Stimulated activated CD4-positive, alpha-beta T cell treated with anti-CD3 and anti-CD28 coated beads, Interleukin-4, amount 100 ng/mL, for 1 hour (primary cell): ENCODE measurements around the gene ANXA2.

Experiments
- DNase-seq: peaks from one replicate; pipeline ENCODE4 v3.0.0-alpha.2; 2020

The ANXA2 gene

GRCh38 chr15:60363903-60364611 lies 33.7 kb downstream of the ANXA2 start:
- no peak for DNase-seq

DNA sequence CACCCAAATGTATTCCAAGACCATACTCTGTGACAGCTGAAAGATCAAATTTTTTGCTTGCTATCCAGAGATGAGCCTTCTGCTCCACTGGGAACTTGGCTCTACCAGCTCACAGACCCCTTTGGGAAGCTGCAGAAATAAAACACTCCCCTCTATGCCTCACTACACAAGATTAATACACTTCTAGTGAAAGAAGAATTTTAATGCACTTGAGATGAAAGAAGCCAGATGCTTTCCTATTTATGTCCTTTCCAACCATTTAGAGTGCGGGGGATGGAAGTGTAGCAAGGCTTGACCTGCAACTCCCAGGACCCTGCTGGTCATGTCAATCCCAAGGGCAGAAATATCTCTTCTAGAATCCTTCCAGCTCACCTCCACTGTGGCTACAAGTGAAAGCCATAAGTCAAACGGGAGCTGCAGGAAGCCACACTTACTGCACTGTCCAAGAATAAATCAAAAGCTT lies 34.7 kb downstream of the ANXA2 start:
- DNase-seq = no peak

DNA sequence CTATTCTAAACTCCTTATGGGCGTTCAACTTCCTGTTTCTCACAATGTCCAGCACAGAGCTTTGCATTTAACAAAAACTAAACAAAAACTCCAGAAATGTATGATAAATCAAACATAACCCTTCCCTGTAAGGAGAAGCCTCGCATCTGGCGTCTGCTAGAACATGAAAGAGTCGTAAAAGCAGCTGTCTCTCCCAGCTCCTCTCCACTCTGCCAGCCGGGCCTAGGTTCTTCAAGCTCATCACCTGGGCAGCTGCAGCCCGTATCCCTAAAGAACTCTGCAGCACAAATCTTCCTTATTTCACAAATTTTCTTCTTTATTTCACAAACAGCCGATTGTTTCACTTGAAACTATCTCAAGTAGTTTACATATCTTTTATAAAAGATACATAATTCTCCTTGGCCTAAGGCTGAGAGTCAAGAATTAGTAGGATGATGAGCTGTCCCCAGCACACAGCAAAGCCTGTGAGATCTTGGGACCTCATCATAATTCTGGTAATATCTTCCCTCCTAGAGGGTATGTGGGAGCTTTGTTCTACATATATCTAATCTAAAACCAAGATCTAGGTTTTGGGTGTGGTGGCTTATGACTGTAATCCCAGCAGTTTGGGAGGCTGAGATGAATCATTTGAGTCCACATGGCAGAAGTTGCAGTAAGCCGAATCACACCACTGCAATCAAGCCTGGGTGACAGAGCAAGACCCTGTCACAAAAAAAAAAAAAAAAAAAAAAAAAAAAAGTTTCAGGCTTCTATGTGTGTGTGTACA lies 35.3 kb downstream of the ANXA2 start:
- peak; percentile 5 for DNase-seq

DNA sequence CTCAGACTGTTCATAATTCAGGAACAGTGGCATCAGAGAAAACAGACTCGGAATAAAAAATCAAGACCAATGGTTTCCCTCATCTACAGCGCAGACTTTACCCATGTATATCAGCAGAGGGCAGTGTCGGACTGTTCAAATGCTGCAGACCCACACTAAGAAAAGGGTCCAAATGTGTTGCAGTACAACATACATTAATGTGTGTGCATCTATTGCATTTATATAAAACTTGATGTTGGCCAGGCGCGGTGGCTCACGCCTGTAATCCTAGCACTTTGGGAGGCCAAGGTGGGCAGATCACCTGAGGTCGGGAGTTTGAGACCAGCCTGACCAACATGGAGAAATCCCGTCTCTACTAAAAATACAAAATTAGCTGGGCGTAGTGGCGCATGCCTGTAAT lies 38.0 kb downstream of the ANXA2 start:
- DNase-seq = peak; percentile 29

DNA sequence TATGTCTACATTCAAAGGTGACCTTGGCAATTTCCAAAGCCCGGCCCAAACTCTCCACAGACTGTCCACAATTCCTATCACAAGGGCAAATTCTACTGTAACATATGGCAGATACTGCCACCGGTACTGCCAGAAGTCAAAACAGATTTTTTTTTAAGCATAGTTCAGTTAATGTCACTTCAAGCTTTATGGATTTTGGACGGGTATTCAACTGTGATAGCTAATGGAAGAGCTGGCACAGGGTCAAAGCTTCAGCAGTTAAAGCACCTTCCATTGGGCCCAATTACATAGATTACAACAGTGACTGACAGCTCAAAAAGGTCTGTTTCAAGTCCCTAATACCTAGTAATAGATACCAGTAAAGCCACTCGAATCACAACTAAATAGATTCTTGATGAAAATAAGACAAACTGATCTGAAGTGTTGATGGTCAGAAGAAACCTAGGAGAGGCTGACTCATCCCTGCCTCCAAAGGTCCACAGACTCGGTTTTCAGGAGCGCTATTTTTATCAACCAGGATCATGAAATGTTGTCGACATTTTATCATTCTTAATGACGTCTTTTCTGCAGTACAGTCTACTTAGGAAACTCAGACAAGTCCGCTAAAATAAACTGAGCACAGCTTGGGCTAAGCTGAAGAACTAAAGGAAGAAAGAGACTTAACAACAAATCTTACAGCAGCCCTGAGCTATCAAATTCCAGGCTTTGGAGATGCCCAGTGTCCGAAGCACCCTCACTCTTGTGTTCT lies 38.7 kb downstream of the ANXA2 start:
- DNase-seq = no peak

DNA sequence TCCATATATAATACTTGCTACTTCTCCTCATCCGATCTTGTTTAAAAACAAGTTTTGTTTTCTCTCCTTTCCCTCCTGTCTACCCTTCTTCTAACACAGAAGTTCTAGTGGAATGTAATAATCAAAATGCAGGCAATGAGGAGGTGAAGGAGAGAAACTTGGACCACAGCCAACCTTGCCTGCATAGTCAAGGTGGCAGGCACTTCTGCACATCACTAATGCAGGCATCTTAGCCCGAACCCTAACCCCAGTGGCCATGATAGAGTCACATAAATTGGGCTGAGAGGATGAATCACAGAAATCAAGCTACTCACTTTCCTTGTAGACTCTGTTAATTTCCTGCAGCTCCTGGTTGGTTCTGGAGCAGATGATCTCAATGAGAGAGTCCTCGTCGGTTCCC lies 41.0 kb downstream of the ANXA2 start:
- no peak for DNase-seq

- DNase-seq = no peak
Measured at GRCh38 chr15:60355148-60355857, 42.5 kb downstream of the ANXA2 start.

- DNase-seq = no peak
Measured at GRCh38 chr15:60353245-60353920, 44.4 kb downstream of the ANXA2 start.

GRCh38 chr15:60352525-60352924 lies 45.3 kb downstream of the ANXA2 start:
- no peak for DNase-seq

GRCh38 chr15:60351066-60351465 lies 46.7 kb downstream of the ANXA2 start:
- no peak for DNase-seq

- DNase-seq = no peak
Measured at GRCh38 chr15:60350108-60350507, 47.7 kb downstream of the ANXA2 start.

GRCh38 chr15:60349589-60349988 lies 48.2 kb downstream of the ANXA2 start:
- DNase-seq = no peak

GRCh38 chr15:60347480-60348049 lies 50.2 kb downstream of the ANXA2 start:
- no peak for DNase-seq

DNA sequence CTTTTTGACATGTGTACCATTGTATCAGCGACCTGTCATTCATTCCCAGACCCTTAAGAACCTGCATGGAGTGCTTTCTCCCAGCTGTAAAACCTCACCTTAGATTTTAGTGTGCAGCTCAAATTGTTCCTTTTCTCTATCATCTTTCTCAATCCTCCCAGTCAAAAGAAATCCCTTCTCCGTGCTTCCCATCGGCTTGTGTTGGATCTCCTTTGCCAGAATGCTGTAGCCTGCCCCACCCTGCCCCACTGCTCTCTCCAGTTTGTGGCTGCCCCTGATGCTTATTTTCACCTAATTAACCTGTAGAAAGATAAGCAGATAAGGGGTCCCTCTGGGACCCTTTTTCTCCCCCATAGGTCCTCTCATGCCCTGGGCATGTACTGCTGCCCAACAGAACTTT lies 51.1 kb downstream of the ANXA2 start:
- DNase-seq = no peak

DNA sequence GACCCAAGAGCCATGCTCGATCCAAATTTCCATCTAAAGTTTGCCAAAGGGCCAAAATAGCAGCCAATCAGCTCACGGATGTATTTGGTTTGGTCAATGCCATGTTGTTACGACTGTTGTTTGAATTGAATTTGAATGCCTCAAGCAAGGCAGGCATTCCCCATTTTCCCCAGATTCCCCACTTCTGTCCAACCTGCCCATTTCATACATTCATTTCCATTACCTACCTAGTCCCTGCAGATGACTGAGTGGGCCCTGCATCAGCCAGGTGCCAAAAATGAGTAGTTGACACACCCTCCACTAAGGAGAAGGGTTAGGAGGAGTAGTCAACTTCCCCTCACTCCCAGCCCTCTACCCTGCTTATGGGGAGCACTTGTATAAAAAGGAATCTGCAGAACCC lies 51.7 kb downstream of the ANXA2 start:
- DNase-seq = no peak

GRCh38 chr15:60345598-60345997 lies 52.2 kb downstream of the ANXA2 start:
- DNase-seq = no peak

GRCh38 chr15:60344987-60345386 lies 52.8 kb downstream of the ANXA2 start:
- no peak for DNase-seq

GRCh38 chr15:60344461-60344860 lies 53.3 kb downstream of the ANXA2 start:
- DNase-seq = no peak

DNA sequence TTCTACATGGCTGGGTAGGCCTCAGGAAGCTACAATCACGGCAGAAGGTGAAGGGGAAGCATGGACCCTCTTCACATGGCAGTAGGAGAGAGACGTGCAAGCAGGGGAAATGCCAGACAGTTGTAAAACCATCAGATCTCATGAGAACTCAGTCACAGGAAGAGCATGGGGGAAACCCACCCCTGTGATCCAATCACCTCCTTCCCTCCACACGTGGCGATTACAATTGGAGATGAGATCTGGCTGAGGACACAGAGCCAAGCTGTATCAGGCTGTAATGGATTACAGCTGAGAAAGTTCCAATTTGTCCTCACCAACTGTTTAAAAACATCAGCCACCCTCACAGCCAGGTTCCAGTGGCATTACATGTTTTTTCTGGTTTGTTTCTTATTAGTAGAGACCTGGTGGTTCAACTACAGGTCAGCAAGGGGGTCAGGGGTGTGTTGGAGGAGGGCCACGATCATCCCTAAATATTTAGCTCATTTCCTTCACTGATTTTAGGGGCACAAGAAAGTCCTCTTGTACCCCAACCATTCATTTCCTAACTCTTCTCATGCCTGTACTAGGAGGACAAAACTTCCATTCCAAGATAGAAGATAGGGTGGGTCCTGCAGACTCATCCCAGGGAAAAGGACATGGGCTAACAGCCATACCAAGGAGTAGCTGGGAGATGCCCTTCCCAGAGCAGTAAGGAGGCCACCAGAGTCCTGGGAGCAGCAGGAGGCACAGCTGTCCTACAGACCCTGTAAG lies 54.4 kb downstream of the ANXA2 start:
- no peak for DNase-seq

- no peak for DNase-seq
Measured at GRCh38 chr15:60340207-60340921, 57.4 kb downstream of the ANXA2 start.

DNA sequence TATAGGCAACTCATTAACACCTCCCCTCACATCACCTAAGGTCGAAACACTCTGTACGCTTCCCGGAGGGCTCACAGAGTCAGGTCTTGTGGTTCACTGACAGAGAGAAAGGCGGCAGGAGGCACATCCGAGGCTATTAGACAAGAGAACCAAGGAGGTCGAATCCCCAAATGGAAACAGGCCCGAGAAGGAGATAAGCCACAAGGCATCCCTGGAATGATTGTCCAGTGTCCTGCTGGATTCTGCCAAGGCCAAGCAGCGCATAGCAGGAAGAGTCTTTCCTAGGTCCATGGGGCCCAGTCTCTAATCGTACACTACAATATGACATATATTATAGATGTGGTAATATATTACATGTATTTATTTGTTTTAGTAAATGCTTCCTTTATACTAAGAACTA lies 58.5 kb downstream of the ANXA2 start:
- no peak for DNase-seq
